NCI-H1105 (cell line): ENCODE measurements around the gene EGFL8.

ENCODE experiments used
- DNase-seq: peaks from one replicate; lab custom pipeline; 2025; lab: John Stamatoyannopoulos, UW

EGFL8 gene

DNA sequence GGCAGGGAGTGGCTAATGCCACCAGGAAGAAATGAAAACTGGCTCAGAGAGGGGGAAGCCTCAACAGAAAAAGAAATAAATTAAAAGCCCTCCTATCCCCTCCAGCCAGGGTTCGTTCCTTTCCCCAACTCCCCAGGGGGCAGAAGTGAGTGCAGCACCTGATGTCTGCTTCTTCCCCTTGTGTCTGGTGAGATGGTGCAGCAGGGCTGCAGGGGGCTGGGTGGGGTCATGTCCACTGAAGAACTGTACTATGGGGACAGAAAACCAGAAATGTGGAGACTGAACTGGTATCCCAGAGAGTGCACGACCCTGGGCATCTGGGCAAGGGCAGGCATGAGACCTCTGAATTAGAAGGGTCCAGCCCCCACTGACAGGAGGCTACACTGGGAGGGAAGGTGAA is 4.0 kb downstream of the EGFL8 start:
- DNase-seq = no peak

DNA sequence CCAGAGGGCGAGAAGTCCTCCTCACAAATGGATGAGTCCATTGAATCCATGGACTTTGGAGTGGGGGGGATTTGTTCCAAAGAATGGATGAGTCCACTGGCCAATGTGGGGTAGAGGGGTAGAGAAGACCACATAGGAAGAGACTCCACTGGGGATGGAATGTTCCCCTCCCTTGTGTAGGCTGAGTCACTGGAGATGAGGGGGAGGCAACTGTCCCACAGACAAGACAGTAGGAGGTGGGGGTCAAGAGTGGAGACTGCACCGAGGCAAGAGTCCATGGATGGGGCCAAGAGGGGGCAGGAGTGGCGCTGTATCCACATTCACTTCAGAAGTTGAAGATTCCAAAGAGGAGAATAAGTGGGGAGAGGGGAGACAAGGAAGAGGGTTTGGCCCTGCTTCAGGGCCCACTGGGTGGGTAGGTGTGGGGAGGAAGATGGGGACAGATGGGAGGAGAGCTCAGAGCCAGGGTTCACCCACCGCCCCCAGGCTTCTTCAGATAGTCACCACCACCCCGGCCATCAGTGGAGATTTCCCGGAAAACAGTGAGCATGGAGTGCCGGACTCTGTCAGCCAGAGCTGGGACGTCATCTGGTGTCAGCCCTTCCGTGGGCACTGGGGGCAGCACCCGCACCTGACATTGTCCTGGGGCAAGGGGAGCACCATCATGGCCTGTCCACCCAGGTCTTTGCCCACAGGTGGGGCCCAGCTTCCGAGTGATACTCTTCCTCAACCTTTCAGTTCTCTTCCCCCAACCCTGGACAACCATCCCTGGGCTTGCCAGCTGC is 4.6 kb downstream of the EGFL8 start:
- DNase-seq = no peak

DNA sequence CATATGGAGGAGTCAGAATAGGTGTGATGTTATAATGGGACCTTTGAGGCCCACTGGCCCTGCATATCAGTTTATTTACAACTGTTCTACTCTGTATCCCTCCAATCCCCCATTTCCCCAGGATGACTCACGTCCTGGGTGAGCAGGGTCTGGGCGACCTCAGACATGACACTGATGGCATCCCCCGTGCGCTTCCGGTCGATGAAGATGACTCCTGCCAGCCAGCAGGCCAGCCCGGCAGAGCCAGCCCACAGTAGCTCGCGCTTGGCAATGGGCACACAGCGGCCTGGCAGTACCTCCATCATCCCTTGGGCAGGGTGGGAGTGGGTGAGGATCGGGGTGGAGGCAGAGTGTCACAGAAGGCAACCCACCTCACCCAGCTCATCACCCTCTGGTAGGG is 5.9 kb downstream of the EGFL8 start:
- no peak for DNase-seq

GRCh38 chr6:32171234-32171633 is 6.8 kb downstream of the EGFL8 start:
- no peak for DNase-seq

DNA sequence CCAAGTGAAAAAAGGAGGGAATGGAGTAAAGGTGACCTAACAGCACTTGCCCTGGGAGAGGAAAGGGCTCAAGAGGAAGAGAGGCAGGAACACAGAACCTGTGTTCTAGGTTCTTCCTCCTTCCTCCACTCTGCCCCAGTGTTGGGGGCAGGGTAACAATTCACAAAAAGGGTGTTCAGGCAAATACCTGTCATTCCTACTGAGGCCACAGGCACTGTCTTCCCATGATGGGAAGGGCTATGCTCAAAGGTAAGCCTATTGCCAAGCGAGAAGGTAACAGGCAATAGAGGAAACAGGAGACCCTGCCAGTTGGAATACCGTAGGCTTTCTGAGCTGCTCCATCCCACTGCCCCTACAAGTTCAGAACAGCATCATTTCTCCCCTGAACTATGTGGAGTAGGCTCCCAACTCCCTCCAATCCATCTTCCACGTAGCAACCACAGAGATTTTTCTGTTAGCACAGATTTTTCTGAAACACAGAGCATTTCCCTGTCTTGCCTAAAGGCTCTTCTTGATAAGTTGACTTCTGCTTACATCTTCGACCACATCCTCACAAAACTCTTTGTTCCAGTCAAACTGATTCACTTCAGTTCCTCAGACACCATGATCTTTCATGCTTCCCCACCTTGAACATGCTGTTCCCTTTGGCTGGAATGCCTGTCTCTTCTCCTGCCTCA is 8.8 kb downstream of the EGFL8 start:
- no peak for DNase-seq

- DNase-seq = no peak
Measured at GRCh38 chr6:32174416-32174815, 10.0 kb downstream of the EGFL8 start.

GRCh38 chr6:32175322-32175710 is 10.9 kb downstream of the EGFL8 start:
- DNase-seq = no peak

DNA sequence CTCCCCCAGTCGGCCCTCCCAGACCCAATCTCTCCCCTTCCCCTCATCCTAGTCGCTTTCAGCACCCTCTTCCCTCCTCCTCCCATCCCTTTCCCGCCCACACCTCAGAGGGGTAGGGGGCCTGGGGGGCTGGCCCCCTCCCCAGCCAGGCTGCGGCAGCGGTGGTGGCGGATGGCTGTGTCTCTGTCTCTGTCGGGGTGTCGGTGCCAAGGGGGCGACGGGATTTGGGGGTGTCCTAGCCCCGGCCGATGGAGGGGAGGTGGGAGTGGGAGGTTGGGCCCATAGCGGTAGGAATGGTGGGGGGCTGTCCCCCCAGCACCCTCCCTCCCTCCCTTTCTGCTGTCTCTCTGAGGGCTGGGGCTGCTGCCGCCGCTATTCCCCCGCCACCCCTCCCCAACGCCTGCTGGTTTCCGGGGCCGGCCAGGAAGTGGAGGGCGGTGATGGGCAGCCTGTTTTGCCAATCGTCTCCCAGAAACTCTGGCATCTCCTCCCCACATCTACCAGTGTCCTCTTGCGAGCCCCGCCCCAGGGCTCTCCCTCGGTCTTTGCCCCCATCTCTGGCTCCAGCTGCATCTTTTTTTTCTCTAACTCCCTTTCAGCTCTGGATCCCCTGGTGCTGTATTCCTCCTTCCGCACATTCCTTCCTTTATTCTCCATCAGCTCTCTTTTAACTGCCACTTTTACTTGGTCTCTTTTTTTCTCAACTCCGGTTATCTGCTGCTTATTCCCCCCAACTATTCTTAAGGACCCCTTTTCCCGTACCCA is 11.5 kb downstream of the EGFL8 start, which contains the start of gene AGPAT1:
Gene AGPAT1, minus strand, starts transcription at position 374 of the 765 bp plus-strand sequence. CDS start 4,588 bp downstream, outside the sequence.
- DNase-seq = peak; percentile 95

- DNase-seq = no peak
Measured at GRCh38 chr6:32176476-32177182, 12.2 kb downstream of the EGFL8 start.

DNA sequence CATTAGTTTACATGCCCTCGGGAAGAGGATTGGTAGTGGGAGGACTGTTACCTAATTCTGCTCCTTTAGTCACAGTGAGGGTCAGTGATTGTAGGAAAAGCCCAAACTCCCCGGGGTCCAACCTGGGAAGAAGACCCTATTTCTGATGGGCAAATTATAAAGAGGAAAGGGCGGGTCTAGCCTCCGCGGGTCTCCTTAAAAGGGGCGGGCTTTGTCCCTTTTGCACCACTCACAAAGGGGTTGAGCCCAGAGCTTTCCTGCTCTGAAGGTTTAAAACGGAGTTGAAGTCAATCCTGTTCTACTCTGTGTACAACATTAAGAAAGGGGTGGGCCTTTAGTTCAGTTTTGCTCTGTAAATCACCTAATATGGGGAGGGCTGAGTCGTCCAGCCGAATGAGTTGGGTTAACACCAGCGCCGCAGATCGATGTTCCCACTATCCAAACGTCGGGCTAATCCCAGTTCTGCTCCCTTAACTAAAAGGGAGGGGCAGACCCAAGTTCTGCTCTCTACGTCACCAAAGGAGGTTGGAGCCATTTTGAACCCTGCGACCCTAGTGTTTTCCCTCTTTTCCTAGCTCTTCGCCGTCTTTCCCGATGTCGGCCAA is 12.9 kb downstream of the EGFL8 start:
- DNase-seq = peak; percentile 86

DNA sequence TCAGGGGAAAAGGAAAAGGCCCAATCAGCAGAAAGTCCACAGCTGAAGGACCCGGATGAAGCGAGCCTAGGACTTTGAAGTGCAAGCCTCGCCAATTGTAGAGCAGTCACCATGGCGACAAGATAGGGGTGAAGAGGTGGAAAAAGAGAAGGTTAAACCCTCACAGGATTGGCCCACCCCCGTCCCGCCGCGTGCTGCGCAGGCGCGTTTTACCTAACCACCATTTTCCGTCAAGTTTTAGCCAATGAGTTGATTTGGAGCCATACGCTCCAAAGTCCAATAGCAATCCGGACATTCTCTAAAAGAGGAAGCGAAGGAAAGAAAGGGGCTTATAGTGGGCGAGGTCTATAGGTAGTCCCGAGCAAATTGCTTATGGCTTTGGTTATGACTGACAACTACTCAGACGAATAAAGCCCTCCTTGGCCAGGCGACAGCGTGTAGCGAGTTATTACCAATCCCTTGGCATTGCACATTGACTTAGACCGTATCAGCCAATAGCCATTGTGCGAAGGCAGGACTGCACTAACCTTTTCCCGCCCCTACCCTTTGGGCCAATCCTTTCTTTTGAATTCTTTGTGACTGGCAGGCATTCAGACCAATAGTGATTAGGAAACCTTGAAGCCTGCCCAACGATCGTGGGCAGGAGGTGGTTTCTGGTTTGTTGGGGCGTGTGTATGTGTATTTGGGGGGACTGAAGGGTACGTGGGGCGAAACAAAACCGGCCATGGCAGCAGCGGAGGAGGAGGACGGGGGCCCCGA is 13.6 kb downstream of the EGFL8 start, which contains the start of gene RNF5:
Gene RNF5, plus strand, starts transcription at position 618 of the 759 bp plus-strand sequence. Its CDS starts 107 bp downstream, at position 725.
- DNase-seq = peak; percentile 100

GRCh38 chr6:32178547-32179440 is 14.4 kb downstream of the EGFL8 start:
- DNase-seq = no peak

DNA sequence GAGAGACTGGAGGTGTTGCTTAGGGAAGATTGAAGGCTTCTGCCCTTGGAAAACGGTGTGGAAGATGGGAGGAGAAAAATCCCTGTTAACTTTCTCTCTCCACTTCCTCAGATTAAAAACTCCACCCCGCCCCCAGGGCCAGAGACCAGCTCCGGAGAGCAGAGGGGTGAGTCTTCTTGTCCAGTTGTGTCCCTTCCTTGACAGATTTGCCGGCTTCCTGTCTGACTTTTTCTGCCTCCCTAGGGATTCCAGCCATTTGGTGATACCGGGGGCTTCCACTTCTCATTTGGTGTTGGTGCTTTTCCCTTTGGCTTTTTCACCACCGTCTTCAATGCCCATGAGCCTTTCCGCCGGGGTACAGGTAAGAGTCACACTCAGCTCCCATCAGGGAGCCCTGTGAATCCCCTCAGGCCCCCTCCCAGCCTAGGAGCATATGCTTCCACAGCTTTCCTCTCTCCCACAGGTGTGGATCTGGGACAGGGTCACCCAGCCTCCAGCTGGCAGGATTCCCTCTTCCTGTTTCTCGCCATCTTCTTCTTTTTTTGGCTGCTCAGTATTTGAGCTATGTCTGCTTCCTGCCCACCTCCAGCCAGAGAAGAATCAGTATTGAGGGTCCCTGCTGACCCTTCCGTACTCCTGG is 15.5 kb downstream of the EGFL8 start:
- no peak for DNase-seq

DNA sequence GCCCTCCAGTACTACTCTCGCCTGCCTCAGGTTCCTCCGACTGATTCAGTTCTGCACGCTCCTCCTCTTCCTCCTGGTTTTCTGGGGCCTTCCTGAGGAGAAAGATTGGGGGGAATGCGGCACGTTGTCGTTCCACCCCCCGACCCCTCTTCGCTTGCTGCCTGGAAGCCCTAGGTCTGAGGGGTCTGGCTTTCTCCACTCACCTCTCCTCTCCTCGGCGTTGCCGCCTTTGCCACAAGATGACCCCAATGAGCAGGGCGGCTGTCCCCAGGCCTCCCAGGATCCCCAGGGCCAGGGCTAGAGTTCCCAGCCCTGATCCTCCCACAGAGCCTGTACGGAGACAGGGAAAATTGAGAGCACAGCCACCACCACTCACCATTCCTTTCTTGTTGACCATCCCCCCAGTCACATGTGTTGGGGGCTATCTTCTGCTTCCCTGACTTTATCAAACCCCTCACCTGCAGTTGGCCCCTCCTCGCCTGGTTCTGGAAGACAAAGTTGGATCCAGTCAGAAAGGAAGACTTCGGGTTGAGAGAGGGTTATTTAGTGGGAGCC is 16.8 kb downstream of the EGFL8 start:
- no peak for DNase-seq

- DNase-seq = no peak
Measured at GRCh38 chr6:32181915-32182529, 17.6 kb downstream of the EGFL8 start.

DNA sequence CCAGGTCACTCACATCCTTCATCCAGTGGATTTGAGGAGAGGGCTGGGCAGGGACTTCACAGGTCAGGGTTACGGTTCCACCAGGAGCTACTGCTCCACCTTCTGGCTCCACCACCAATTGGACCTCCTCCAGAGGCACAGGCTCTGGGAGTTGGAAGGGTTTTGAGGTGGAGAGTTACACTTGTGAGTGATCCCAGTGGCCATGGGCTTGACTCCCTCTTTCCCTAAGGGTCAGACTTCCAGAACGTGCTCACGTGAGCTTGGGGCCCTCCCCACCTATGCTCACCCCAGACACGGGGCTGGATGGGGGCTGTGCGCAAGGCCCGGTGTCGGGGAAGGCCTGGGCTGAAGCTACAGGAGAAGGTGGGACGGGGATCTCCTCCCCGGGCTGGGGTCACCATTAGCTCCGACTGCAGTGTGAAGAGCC is 18.2 kb downstream of the EGFL8 start:
- no peak for DNase-seq

DNA sequence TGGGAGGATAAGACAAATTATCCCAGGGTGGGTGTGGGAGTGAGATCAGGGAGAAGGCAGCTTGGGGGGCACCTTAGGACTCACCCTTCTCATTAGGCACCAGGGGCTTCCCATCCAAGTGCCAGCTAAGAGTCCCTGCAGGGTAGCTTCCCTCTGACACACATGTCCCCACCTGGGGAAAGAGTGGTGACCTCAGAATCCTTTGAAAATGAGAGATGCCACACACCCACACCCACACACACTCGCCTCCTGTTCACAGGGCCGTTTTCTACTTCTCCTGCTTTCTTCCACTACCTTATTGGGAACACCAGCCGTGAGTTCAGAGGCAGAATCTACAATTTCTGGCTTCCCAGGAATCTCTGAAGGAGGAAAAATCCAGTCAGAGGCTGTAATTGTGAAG is 18.6 kb downstream of the EGFL8 start:
- DNase-seq = no peak

- no peak for DNase-seq
Measured at GRCh38 chr6:32183483-32184083, 19.2 kb downstream of the EGFL8 start.
